ENCODE data around the gene NT5DC3.

NT5DC3 gene

DNA sequence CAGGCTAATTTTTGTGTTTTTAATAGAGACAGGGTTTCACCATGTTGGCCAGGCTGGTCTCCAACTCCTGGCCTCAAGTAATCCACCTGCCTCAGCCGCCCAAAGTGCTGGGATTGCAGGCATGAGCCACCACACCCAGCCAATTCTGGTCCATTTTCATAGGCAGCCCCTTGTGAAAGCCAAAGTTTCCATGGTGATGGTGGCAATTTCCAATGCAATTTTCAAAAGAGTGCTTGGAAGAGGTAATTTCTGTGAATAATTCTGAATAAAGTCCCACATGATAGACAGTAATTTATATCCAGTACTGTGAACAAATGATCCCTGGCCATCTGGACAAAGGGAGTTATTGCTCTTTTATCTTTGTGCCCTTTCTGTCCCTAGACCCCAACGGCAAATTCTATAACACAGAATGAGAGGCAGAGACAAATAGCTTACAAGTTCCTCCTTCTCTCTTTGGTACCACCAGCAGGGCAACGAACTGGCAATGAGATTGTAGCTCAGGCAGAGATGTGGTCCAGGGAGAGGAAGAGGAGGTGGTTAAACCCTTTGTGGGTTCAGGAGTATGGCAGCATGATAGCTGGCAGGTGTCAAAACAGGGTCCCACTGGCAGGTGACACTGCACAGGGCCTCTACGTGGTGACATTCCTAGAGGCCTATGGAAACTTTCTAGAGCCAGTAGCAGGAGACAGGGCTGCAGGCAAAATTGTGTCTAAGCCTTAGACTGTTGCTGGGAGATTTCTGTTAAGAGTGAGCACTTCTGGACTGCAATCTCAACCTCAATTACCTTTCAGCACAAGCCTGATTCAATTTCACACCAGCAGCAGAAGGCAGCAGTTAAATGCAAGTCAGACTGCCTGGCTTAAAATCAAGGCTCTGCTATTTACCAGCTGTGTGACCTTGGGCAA lies 46.5 kb downstream of the NT5DC3 start:
- no peaks in the 10 kb centered on the region for H3K9me2 ChIP-seq (ENCODE audit: low read depth, low read length)
- H3K36me3 ChIP-seq (ENCODE audit: insufficient read depth, low read length) = no peaks in the 10 kb centered on the region
- H3K4me1 ChIP-seq (ENCODE audit: insufficient read depth, low read length, severe bottlenecking) = no peaks in the 10 kb centered on the region
- no peaks in the 10 kb centered on the region for H3K27me3 ChIP-seq (ENCODE audit: insufficient read depth, low read length)
- H3K79me2 ChIP-seq (ENCODE audit: insufficient read depth, low read length) = no peaks in the 10 kb centered on the region
- no peaks in the 10 kb centered on the region for H4K20me1 ChIP-seq (ENCODE audit: insufficient read depth, low read length)
- no peak overlapping the region for H3K4me2 ChIP-seq (ENCODE audit: low read length)
- no peak for TF ChIP-seq EZH2 (IDR thresholded peaks at IDR 0.05; ENCODE audit: borderline replicate concordance, low read length)
- TF ChIP-seq, protein P1, sequence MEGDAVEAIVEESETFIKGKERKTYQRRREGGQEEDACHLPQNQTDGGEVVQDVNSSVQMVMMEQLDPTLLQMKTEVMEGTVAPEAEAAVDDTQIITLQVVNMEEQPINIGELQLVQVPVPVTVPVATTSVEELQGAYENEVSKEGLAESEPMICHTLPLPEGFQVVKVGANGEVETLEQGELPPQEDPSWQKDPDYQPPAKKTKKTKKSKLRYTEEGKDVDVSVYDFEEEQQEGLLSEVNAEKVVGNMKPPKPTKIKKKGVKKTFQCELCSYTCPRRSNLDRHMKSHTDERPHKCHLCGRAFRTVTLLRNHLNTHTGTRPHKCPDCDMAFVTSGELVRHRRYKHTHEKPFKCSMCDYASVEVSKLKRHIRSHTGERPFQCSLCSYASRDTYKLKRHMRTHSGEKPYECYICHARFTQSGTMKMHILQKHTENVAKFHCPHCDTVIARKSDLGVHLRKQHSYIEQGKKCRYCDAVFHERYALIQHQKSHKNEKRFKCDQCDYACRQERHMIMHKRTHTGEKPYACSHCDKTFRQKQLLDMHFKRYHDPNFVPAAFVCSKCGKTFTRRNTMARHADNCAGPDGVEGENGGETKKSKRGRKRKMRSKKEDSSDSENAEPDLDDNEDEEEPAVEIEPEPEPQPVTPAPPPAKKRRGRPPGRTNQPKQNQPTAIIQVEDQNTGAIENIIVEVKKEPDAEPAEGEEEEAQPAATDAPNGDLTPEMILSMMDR (IDR thresholded peaks at IDR 0.05; ENCODE audit: low read length) = no peak
- H3K27ac ChIP-seq (ENCODE audit: low read depth, low read length, poor library complexity, severe bottlenecking) = no peak overlapping the region
- no peak overlapping the region for H2AFZ ChIP-seq (ENCODE audit: low read length)
- no peaks in the 10 kb centered on the region for H3F3A ChIP-seq (ENCODE audit: insufficient read depth, low read length)
- H3K4me3 ChIP-seq (ENCODE audit: low read depth, low read length, poor library complexity, severe bottlenecking) = no peak overlapping the region
- H3K9me3 ChIP-seq (ENCODE audit: low read length) = no peaks in the 10 kb centered on the region
- H3K9ac ChIP-seq (ENCODE audit: low read length) = no peak overlapping the region

DNA sequence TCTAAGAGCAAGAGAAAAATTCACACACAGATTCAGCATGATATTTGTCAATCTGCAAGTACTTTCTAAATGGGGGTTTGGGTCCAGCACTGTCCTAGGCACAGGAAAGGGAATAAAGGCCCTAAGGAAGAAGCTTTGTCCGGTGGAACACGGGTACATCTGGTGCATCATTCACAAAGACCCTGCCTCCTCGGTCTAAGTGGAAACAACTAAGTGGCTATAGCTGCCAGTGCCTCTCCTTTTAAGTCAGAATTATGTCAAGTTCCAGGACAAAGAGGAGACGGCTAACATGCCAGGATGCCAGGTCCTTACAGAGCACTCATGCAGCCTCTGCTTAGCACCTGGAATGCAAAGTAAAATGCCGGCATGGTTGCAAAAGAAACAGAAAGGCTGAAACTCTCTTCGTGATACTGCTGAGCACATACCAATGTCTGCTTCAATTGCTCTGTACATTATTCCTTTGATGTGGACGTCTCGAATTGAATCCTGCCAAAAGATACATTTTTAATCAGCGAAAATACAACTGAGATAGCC lies 47.5 kb downstream of the NT5DC3 start:
- no peak overlapping the region for H3K9ac ChIP-seq (ENCODE audit: low read length)
- H3K27ac ChIP-seq (ENCODE audit: low read depth, low read length, poor library complexity, severe bottlenecking) = no peak overlapping the region
- no peaks in the 10 kb centered on the region for H4K20me1 ChIP-seq (ENCODE audit: insufficient read depth, low read length)
- H3K9me3 ChIP-seq (ENCODE audit: low read length) = no peaks in the 10 kb centered on the region
- H3K27me3 ChIP-seq (ENCODE audit: insufficient read depth, low read length) = no peaks in the 10 kb centered on the region
- no peak for TF ChIP-seq EZH2 (IDR thresholded peaks at IDR 0.05; ENCODE audit: borderline replicate concordance, low read length)
- TF ChIP-seq, protein P1 (IDR thresholded peaks at IDR 0.05; ENCODE audit: low read length) = no peak
- no peak overlapping the region for H3K4me3 ChIP-seq (ENCODE audit: low read depth, low read length, poor library complexity, severe bottlenecking)
- no peaks in the 10 kb centered on the region for H3F3A ChIP-seq (ENCODE audit: insufficient read depth, low read length)
- no peaks in the 10 kb centered on the region for H3K9me2 ChIP-seq (ENCODE audit: low read depth, low read length)
- no peak overlapping the region for H3K4me2 ChIP-seq (ENCODE audit: low read length)
- no peaks in the 10 kb centered on the region for H3K79me2 ChIP-seq (ENCODE audit: insufficient read depth, low read length)
- no peak overlapping the region for H2AFZ ChIP-seq (ENCODE audit: low read length)
- no peaks in the 10 kb centered on the region for H3K4me1 ChIP-seq (ENCODE audit: insufficient read depth, low read length, severe bottlenecking)
- H3K36me3 ChIP-seq (ENCODE audit: insufficient read depth, low read length) = no peaks in the 10 kb centered on the region

DNA sequence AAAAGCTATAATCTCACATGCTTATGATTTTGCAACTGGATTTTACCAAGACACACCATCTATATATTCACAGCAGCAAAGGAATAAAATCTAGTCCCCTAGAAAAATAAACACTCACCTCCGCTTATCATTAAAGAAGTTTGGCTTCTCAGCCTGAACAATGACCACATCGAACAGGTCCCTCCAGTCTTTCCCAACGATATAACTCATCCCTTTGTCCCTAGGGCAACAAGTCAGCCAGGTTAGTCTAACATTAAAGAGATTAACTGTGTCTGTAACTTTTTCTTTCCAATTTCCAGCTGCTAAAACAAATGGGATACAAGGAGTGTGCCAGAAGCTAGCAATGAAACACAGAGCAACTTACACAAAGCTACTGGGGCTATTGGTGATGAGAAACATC lies 48.0 kb downstream of the NT5DC3 start:
- Histone ChIP-seq H4K20me1 (ENCODE audit: insufficient read depth, low read length) (no peaks in the 10 kb centered on the region), H3K9me3 (ENCODE audit: low read length) (no peaks in the 10 kb centered on the region), H3K9ac (ENCODE audit: low read length) (no peak overlapping the region), H3K79me2 (ENCODE audit: insufficient read depth, low read length) (no peaks in the 10 kb centered on the region), H2AFZ (ENCODE audit: low read length) (no peak overlapping the region), H3K27me3 (ENCODE audit: insufficient read depth, low read length) (no peaks in the 10 kb centered on the region), H3K27ac (ENCODE audit: low read depth, low read length, poor library complexity, severe bottlenecking) (no peak overlapping the region), H3K36me3 (ENCODE audit: insufficient read depth, low read length) (no peaks in the 10 kb centered on the region), H3K9me2 (ENCODE audit: low read depth, low read length) (no peaks in the 10 kb centered on the region), H3K4me3 (ENCODE audit: low read depth, low read length, poor library complexity, severe bottlenecking) (no peak overlapping the region), H3F3A (ENCODE audit: insufficient read depth, low read length) (no peaks in the 10 kb centered on the region), H3K4me1 (ENCODE audit: insufficient read depth, low read length, severe bottlenecking) (no peaks in the 10 kb centered on the region), H3K4me2 (ENCODE audit: low read length) (no peak overlapping the region)
- no peak for TF ChIP-seq EZH2 (IDR thresholded peaks at IDR 0.05; ENCODE audit: borderline replicate concordance, low read length)
- TF ChIP-seq, protein P1 (IDR thresholded peaks at IDR 0.05; ENCODE audit: low read length) = no peak

All from OCI-LY1 (cell line).